Lung (tissue), 12 donors: ENCODE data around the gene VWA5A. TPM values are rescaled to one million over a fixed set of nuclear protein-coding genes. Genes with fewer than 3 reads are reported as not detected.

Experiments used
- ATAC-seq: fragments of 200-7000 bp; cut with Tn5 transposase; one replicate; pipeline ENCODE4 v1.9.1; 2020; ENCODE audit warnings: moderate number of reproducible peaks; ENCODE audit not compliant: insufficient read depth, low FRiP score
- DNase-seq, 3 donors: peaks; one replicate each; pipeline ENCODE4 v3.0.0-alpha.2; 2013 to 2017
- H3K27ac ChIP-seq, 2 donors: one replicate each; pipeline ENCODE4 v1.5.1; 2013; ENCODE audit warnings: mild to moderate bottlenecking in 2 of 2, moderate library complexity in 2 of 2, control low read depth in 1 of 2, inconsistent platforms in 1 of 2, low read depth in 1 of 2, low read length in 1 of 2
- H3K27me3 ChIP-seq, 3 donors: one replicate each; pipeline ENCODE4 v1.5.1; 2013; ENCODE audit warnings: low read length in 2 of 3; ENCODE audit not compliant: control insufficient read depth in 3 of 3, insufficient read depth in 3 of 3
- H3K36me3 ChIP-seq, 4 donors: one replicate each; pipeline ENCODE4 v1.5.1; 2013; ENCODE audit warnings: low read length in 4 of 4, mild to moderate bottlenecking in 1 of 4, moderate library complexity in 1 of 4; ENCODE audit not compliant: control insufficient read depth in 4 of 4, insufficient read depth in 4 of 4
- H3K4me1 ChIP-seq, 5 donors: one replicate each; pipeline ENCODE4 v1.5.1; 2013; ENCODE audit warnings: low read length in 5 of 5, mild to moderate bottlenecking in 2 of 5, moderate library complexity in 1 of 5; ENCODE audit not compliant: control insufficient read depth in 5 of 5, insufficient read depth in 5 of 5
- H3K4me3 ChIP-seq: one replicate; pipeline ENCODE4 v1.5.1; 2013; ENCODE audit warnings: mild to moderate bottlenecking, control low read depth, moderate library complexity
- H3K9ac ChIP-seq, 2 donors: one replicate each; pipeline ENCODE4 v1.5.1; 2013; ENCODE audit warnings: low read length in 2 of 2, control low read depth in 1 of 2; ENCODE audit not compliant: insufficient read depth in 1 of 2
- H3K9me3 ChIP-seq, 4 donors: one replicate each; pipeline ENCODE4 v1.5.1; 2013; ENCODE audit warnings: low read length in 3 of 4, mild to moderate bottlenecking in 1 of 4, moderate library complexity in 1 of 4; ENCODE audit not compliant: control insufficient read depth in 4 of 4, insufficient read depth in 3 of 4
- CTCF ChIP-seq: IDR thresholded peaks from 2 replicates; pipeline ENCODE4 v1.5.1; 2012; ENCODE audit warnings: mild to moderate bottlenecking; ENCODE audit errors: control extremely low read depth, extremely low read depth
- WGBS, 2 donors: extraction: QIAGEN DNeasy Blood & Tissue Kit; methylation state at CpG; one replicate each; pipeline ENCODE4 v1.1.7; 2013; 5-methylcytosine and 5-hydroxymethylcytosine counted together
- polyA plus RNA-seq, 2 donors: library from polyadenylated mRNA; stranded (reverse); fragments of 200-250 nt; gene quantifications; one replicate each; pipeline ENCODE4 v1.2.1, GENCODE V29; 2013
- total RNA-seq, 2 donors: library from RNA; depleted of rRNA in 1 of 2; stranded (reverse); fragments of >200 nt in 1 of 2; gene quantifications; one replicate each; pipeline ENCODE4 v1.2.1, GENCODE V29; 2014 to 2021
- donor health status: control.
- donor health status: control.
- donor health status: Bipolar disorder and iron deficiency.
- donor health status: healthy.
- donor health status: DM: yes; HTN: yes; CAD: no.

Gene VWA5A
- total and polyA plus RNA-seq, 4 donors = 20.7 to 35.8 (median 28.8) TPM

- Histone ChIP-seq H3K9ac (peak overlapping the region; percentile 52 to 65), H3K36me3 (no peaks in the 10 kb centered on the region), H3K4me1 (peaks cover 0 to 24% (median 0%) of the 10 kb centered on the region in 5 donors), H3K27me3 (peaks cover 0 to 3% (median 0%) of the 10 kb centered on the region in 3 donors), H3K27ac (no peak overlapping the region), H3K9me3 (peaks cover 0 to 1% (median 0%) of the 10 kb centered on the region in 4 donors), H3K4me3 (no peak overlapping the region)
- WGBS, 2 donors = 9 to 12% methylated on average over 33 to 36 of the region's 36 CpGs
- TF ChIP-seq CTCF = no peak
- ATAC-seq (no peak), DNase-seq (peak; percentile 52 to 64 (median 62))
Observed at GRCh38 chr11:124075841-124076651, 39.2 kb upstream of the VWA5A start.

GRCh38 chr11:124077266-124077665 lies 38.0 kb upstream of the VWA5A start:
- Histone ChIP-seq H3K4me3 (no peak overlapping the region), H3K36me3 (no peaks in the 10 kb centered on the region), H3K9me3 (peaks cover 0 to 1% (median 0%) of the 10 kb centered on the region in 4 donors), H3K27ac (no peak overlapping the region), H3K4me1 (peaks cover 0 to 24% (median 0%) of the 10 kb centered on the region in 5 donors), H3K9ac (no peak overlapping the region), H3K27me3 (peaks cover 0 to 2% (median 0%) of the 10 kb centered on the region in 3 donors)
- 61 to 86% methylated on average over 1 of the region's 1 CpG for WGBS, 2 donors
- ATAC-seq (no peak), DNase-seq (no peak)
- TF ChIP-seq CTCF = no peak

- H3K27ac ChIP-seq = no peak overlapping the region
- H3K9ac ChIP-seq = no peak overlapping the region
- peaks cover 0 to 1% (median 0%) of the 10 kb centered on the region in 4 donors for H3K9me3 ChIP-seq
- no peak overlapping the region for H3K4me3 ChIP-seq
- WGBS, 2 donors = 80 to 84% methylated on average over 2 of the region's 2 CpGs
- H3K4me1 ChIP-seq = peaks cover 0 to 24% (median 0%) of the 10 kb centered on the region in 5 donors
- ATAC-seq (no peak), DNase-seq (no peak)
- peaks cover 0 to 2% (median 0%) of the 10 kb centered on the region in 3 donors for H3K27me3 ChIP-seq
- no peaks in the 10 kb centered on the region for H3K36me3 ChIP-seq
- TF ChIP-seq CTCF = no peak
Observed at GRCh38 chr11:124078591-124078990, 36.7 kb upstream of the VWA5A start.
